ENCODE results near the gene NTRK3.

- TF ChIP-seq CTCF (IDR thresholded peaks at IDR 0.05): no peak
- TF ChIP-seq POLR2A (IDR thresholded peaks at IDR 0.05): no peak
Observed at GRCh38 chr15:88074386-88074785, 182.2 kb downstream of the NTRK3 start.
